Right lobe of liver (tissue), 6 donors: ENCODE results near the gene C1QTNF3. TPM values are rescaled to one million over a fixed set of nuclear protein-coding genes. Genes with fewer than 3 reads are reported as not detected.
A peak's percentile ranks its signal among the peaks of the same experiment; 100 is the strongest.
"Not testable (repeated sequence)": the region's sequence is repeated elsewhere in the genome, so short reads cannot be mapped to it uniquely, and the experiment has no call there.

Experiments used
- ATAC-seq, 4 donors: fragments of 200-7000 bp; cut with Tn5 transposase; one replicate each; pipeline ENCODE4 v1.9.1; 2020; ENCODE audit warnings: mild to moderate bottlenecking in 4 of 4, moderate library complexity in 4 of 4
- DNase-seq, 3 donors: peaks; one replicate each; pipeline ENCODE4 v3.0.0-alpha.2; 2020
- H3K27ac ChIP-seq, 3 donors: fragments of 200-600 bp; one replicate each; pipeline ENCODE4 v1.8.0; 2022
- H3K27me3 ChIP-seq, 2 donors: fragments of 200-600 bp; one replicate each; pipeline ENCODE4 v1.8.0; 2022
- H3K36me3 ChIP-seq, 4 donors: fragments of 200-600 bp; sonication (generic) in 1 of 4; one replicate each; pipeline versions ENCODE4 v1.5.1 to v1.8.0; 2017 to 2022; ENCODE audit warnings: control low read depth in 1 of 4
- H3K4me1 ChIP-seq, 4 donors: fragments of 200-600 bp; sonication (generic) in 1 of 4; one replicate each; pipeline versions ENCODE4 v1.5.1 to v1.8.0; 2017 to 2022; ENCODE audit warnings: control low read depth in 1 of 4
- H3K4me3 ChIP-seq, 3 donors: fragments of 200-600 bp; one replicate each; pipeline ENCODE4 v1.8.0; 2022
- H3K9me3 ChIP-seq, 4 donors: fragments of 200-600 bp; sonication (generic) in 1 of 4; one replicate each; pipeline versions ENCODE4 v1.5.1 to v1.8.0; 2017 to 2022; ENCODE audit warnings: control low read depth in 1 of 4
- CTCF ChIP-seq, 4 donors: fragments of 200-600 bp in 3 of 4; fragments of 450-650 bp in 1 of 4; IDR thresholded peaks; one replicate each; pipeline versions ENCODE4 v1.5.1 to v1.8.0; 2016 to 2022; ENCODE audit warnings: antibody characterized with exemption in 4 of 4, mild to moderate bottlenecking in 2 of 4
- POLR2A ChIP-seq: fragments of 450-650 bp; IDR thresholded peaks from one replicate; pipeline ENCODE4 v1.6.1; 2017; ENCODE audit warnings: antibody characterized with exemption, mild to moderate bottlenecking
- WGBS: methylation state at CpG from one replicate; pipeline ENCODE4 v1.1.6; 2018; ENCODE audit warnings: low coverage, low lambda C conversion rate; ENCODE audit not compliant: insufficient coverage; ENCODE audit errors: missing lambda C conversion rate; 5-methylcytosine and 5-hydroxymethylcytosine counted together
- intact Hi-C, 2 donors: fragments of 100-400 bp; cut with DNase I; formaldehyde crosslinking; loops; one replicate each; pipeline versions ENCODE4 v1.11.2 to v1.14.1; 2022
- total RNA-seq, 6 experiments: library from RNA; depleted of rRNA in 2 of 6; stranded (reverse); fragments of >200 nt in 2 of 6; fragmentation: NEBNext Ultra II Directional in 3 of 6; extraction: Animal tissue kit (Norgen Biotek cat#: 25700) in 3 of 6; gene quantifications; one replicate each; pipeline versions ENCODE4 v1.1.0 to v1.2.4, GENCODE V29; 2016 to 2023
- donor health status: DM: no; HTN: yes; CAD: no.
- donor health status: DM: no; HTN: no; CAD: no.
- donor health status: DM: no; HTN: no; CAD: no.
- donor health status: DM: no; HTN: yes; CAD: no.
- donor health status: DM: no; HTN: yes; CAD: no.

Gene C1QTNF3
- total RNA-seq, 6 experiments from 2014 or later: 1.5 to 7.7 (median 3.1) TPM

DNA sequence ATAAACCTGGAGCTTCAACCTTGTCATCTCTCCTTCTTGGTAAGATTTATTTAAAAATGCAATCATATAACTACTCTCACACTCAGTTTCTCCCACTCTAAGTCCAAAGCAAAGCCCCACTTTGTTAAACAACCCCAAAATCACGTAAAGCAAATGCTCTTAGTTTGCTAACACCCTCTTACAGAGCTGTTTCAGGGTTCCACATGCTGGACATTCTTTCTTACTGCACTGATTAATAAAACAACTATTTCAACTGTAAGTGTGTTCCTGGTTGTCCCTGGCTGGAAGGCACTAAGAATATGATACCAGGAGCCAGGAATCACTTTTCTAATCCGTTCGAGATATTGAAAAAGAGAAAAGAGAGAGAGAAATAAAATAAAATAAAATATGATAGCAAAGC, 31.5 kb upstream of the C1QTNF3 start:
- H3K9me3 ChIP-seq, H3K27me3 ChIP-seq, H3K4me3 ChIP-seq, H3K36me3 ChIP-seq, H3K4me1 ChIP-seq, DNase-seq, H3K27ac ChIP-seq, intact Hi-C loops: not testable (repeated sequence)
- WGBS: 17% methylated on average over 3 of the region's 3 CpGs
- peak in 3 of 4 donors; percentile 8 to 26 (median 24) for TF ChIP-seq CTCF (IDR thresholded peaks at IDR 0.05)
- peak; percentile 65 to 78 (median 71) for ATAC-seq

- H3K4me3 ChIP-seq, H3K27me3 ChIP-seq, intact Hi-C loops, H3K9me3 ChIP-seq, H3K27ac ChIP-seq, DNase-seq, H3K4me1 ChIP-seq, H3K36me3 ChIP-seq: not testable (repeated sequence)
- 8% methylated on average over 2 of the region's 3 CpGs for WGBS
- ATAC-seq: peak in 2 of 4 donors; percentile 28 to 48
Measured at GRCh38 chr5:34074071-34074470, 31.1 kb upstream of the C1QTNF3 start.

DNA sequence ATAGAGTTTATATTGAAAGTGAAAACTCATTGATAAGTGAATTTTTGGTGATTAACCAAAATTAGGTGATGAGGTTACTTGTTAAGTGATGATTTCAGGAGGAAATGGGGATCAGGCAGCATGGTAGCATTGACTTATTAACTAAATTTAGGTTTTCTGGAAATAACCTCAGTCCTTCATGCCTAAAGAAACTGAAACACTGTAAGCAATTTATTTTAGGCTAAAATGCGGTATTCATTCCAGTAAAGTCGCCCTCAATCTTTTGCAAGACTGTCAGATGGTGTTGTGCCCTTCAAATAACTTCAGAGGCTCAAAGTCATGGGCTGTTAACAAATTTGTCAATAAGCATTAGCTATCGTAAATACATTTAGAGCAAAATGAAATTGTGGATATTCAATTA, 27.6 kb upstream of the C1QTNF3 start:
- DNase-seq, intact Hi-C loops, H3K4me1 ChIP-seq, H3K4me3 ChIP-seq, H3K9me3 ChIP-seq, H3K36me3 ChIP-seq, ATAC-seq, H3K27ac ChIP-seq, H3K27me3 ChIP-seq: not testable (repeated sequence)
- WGBS: 76% methylated on average over 3 of the region's 3 CpGs

- ATAC-seq (no peak), DNase-seq (no peak)
- H3K36me3 ChIP-seq: no peaks in the 10 kb centered on the region
- whole genome bisulfite sequencing: 82% methylated on average over 6 of the region's 6 CpGs
- intact Hi-C loops: no loop called here
- H3K4me3 ChIP-seq: no peak overlapping the region
- peaks cover 0 to 26% (median 10%) of the 10 kb centered on the region in 4 donors for H3K4me1 ChIP-seq
- TF ChIP-seq POLR2A (no peak), CTCF (IDR thresholded peaks at IDR 0.05) (no peak)
- H3K27me3 ChIP-seq: no peaks in the 10 kb centered on the region
- no peaks in the 10 kb centered on the region for H3K9me3 ChIP-seq
- H3K27ac ChIP-seq: no peak overlapping the region
Measured at GRCh38 chr5:34064656-34065055, 21.6 kb upstream of the C1QTNF3 start.

- Histone ChIP-seq H3K36me3 (no peaks in the 10 kb centered on the region), H3K27me3 (no peaks in the 10 kb centered on the region), H3K4me3 (no peak overlapping the region), H3K27ac (peak overlapping the region in 2 of 3 donors; percentile 42 to 48), H3K9me3 (no peaks in the 10 kb centered on the region), H3K4me1 (peaks cover 0 to 44% (median 17%) of the 10 kb centered on the region in 4 donors)
- intact Hi-C loops: no loop called here
- DNase-seq (no peak), ATAC-seq (peak in 2 of 4 donors; percentile 2 to 15)
- WGBS: 26% methylated on average over 3 of the region's 3 CpGs
- TF ChIP-seq POLR2A: no peak
- TF ChIP-seq CTCF (IDR thresholded peaks at IDR 0.05): no peak
Measured at GRCh38 chr5:34062419-34062818, 19.4 kb upstream of the C1QTNF3 start.

DNA sequence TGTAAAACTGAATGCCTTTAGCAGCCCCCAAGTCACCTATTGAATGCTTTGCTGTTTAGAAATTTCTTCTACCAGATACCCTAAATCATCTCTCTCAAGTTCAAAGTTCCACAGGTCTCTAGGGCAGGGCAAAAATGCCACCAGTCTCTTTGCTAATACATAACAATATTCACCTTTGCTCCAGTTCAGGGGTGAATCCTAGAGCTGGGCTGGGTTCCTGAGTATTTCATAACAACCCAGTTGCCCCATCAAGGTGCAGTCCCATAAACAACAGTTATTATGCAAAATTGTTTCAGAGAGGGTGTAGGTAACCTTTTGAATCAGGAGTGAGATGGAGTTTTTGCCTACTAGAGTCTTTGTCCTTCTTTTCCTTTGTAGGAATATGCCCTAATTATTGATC, 19.0 kb upstream of the C1QTNF3 start:
- intact Hi-C loops: no loop called here
- no peak overlapping the region for H3K4me3 ChIP-seq
- peaks cover 0 to 47% (median 17%) of the 10 kb centered on the region in 4 donors for H3K4me1 ChIP-seq
- peak in 1 of 3 donors; percentile 81 for DNase-seq
- no peaks in the 10 kb centered on the region for H3K27me3 ChIP-seq
- peak overlapping the region in 2 of 3 donors; percentile 51 to 72 for H3K27ac ChIP-seq
- H3K9me3 ChIP-seq: no peaks in the 10 kb centered on the region
- TF ChIP-seq CTCF (IDR thresholded peaks at IDR 0.05) (no peak), POLR2A (no peak)
- no peaks in the 10 kb centered on the region for H3K36me3 ChIP-seq
- ATAC-seq: peak; percentile 70 to 87 (median 80)
